Thoracic aorta (tissue), 2 donors: ENCODE measurements around the gene NRROS. TPM values are rescaled to one million over a fixed set of nuclear protein-coding genes. Genes with fewer than 3 reads are reported as not detected.

Experiments
- ATAC-seq: fragments of 150-250 bp; one replicate; pipeline ENCODE4 v1.8.0; 2017; ENCODE audit warnings: low read depth; ENCODE audit not compliant: insufficient number of reproducible peaks, low FRiP score
- DNase-seq: peaks from one replicate; pipeline ENCODE4 v3.0.0-alpha.2; 2020; ENCODE audit warnings: low spot score
- H3K27ac ChIP-seq, 2 donors: fragments of 200-600 bp; sonication (generic); 1 replicate in 1 of 2; 2 replicates in 1 of 2; pipeline ENCODE4 v1.5.1; 2016; ENCODE audit warnings: mild to moderate bottlenecking in 2 of 2, moderate library complexity in 2 of 2
- H3K27me3 ChIP-seq: fragments of 200-600 bp; sonication (generic); replicated peaks from 2 replicates; pipeline ENCODE4 v1.6.0; 2016; ENCODE audit warnings: mild to moderate bottlenecking; ENCODE audit not compliant: insufficient read depth
- H3K36me3 ChIP-seq: fragments of 200-600 bp; sonication (generic); one replicate; pipeline ENCODE4 v1.5.1; 2016
- H3K4me1 ChIP-seq, 2 donors: fragments of 200-600 bp; sonication (generic); 1 replicate in 1 of 2; 2 replicates in 1 of 2; pipeline versions ENCODE4 v1.5.1 to v1.6.0; 2016; ENCODE audit warnings: low read depth in 2 of 2, mild to moderate bottlenecking in 1 of 2; ENCODE audit not compliant: control insufficient read depth in 1 of 2
- H3K4me3 ChIP-seq: fragments of 200-600 bp; sonication (generic); 2 replicates; pipeline ENCODE4 v1.5.1; 2016; ENCODE audit warnings: mild to moderate bottlenecking
- H3K9me3 ChIP-seq: fragments of 200-600 bp; sonication (generic); 2 replicates; pipeline ENCODE4 v1.5.1; 2016
- total RNA-seq, 2 donors: library from RNA; depleted of rRNA; stranded (reverse); fragments of >200 nt; gene quantifications; one replicate each; pipeline versions ENCODE4 v1.1.0 to v1.2.3, GENCODE V29; 2016
- TF ChIP-seq, protein P1 (sequence below): fragments of 200-600 bp; sonication (generic); IDR thresholded peaks from one replicate; pipeline ENCODE4 v1.5.1; 2019; ENCODE audit warnings: antibody characterized with exemption

The NRROS gene
- total RNA-seq, 2 donors from 2014 or later, result 4.7 to 17.9 TPM

DNA sequence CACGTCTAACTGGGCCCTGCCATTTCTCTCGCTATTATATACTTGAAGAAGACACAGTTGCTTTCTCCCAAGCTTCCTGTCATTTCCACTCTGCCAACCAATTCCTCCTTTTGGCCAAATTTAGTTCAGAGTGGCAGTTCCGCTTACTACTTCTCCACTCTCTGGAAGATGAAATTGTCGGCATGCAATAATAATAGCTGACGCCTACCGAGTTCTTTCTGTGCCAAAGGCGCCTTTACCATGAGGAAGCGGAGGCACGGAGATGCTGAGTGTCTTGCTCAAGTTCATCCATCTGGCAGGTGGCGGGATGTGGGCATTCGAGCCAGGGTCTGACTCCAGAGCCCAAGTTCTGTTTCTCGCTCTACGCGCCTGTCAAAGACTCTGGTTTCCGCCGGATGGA is 14.6 kb upstream of the NRROS start:
- ATAC-seq, result peak; percentile 28
- Histone ChIP-seq H3K27me3 (no peaks in the 10 kb centered on the region), H3K9me3 (no peaks in the 10 kb centered on the region), H3K36me3 (no peaks in the 10 kb centered on the region), H3K4me1 (no peaks in the 10 kb centered on the region), H3K4me3 (no peak overlapping the region), H3K27ac (peak overlapping the region in 1 of 2 donors; percentile 35)
- TF ChIP-seq, protein P1, sequence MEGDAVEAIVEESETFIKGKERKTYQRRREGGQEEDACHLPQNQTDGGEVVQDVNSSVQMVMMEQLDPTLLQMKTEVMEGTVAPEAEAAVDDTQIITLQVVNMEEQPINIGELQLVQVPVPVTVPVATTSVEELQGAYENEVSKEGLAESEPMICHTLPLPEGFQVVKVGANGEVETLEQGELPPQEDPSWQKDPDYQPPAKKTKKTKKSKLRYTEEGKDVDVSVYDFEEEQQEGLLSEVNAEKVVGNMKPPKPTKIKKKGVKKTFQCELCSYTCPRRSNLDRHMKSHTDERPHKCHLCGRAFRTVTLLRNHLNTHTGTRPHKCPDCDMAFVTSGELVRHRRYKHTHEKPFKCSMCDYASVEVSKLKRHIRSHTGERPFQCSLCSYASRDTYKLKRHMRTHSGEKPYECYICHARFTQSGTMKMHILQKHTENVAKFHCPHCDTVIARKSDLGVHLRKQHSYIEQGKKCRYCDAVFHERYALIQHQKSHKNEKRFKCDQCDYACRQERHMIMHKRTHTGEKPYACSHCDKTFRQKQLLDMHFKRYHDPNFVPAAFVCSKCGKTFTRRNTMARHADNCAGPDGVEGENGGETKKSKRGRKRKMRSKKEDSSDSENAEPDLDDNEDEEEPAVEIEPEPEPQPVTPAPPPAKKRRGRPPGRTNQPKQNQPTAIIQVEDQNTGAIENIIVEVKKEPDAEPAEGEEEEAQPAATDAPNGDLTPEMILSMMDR, result no peak
- DNase-seq, result no peak

DNA sequence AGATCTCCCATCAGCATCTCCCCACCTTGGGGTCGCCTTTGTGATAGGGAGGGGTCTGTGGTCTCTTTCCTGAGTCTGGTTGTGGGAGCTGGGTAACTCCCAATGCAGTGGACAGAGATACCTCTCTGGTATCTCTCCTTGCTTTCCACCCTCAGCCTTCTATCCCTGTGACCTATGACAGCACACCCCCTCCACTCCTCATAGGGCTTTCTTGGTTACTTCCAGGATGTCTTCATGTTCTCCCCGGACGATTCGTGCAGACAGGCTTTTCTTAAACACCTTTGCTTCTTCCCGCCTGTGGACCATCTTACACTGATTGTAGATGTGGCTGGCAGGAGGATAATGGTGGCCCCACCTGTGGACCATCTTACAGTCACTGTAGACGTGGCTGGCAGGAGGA is 14.2 kb upstream of the NRROS start:
- DNase-seq (no peak), ATAC-seq (no peak)
- TF ChIP-seq, protein P1, result no peak
- Histone ChIP-seq H3K36me3 (no peaks in the 10 kb centered on the region), H3K27ac (peak overlapping the region in 1 of 2 donors; percentile 12), H3K4me1 (no peaks in the 10 kb centered on the region), H3K9me3 (no peaks in the 10 kb centered on the region), H3K27me3 (no peaks in the 10 kb centered on the region), H3K4me3 (no peak overlapping the region)

DNA sequence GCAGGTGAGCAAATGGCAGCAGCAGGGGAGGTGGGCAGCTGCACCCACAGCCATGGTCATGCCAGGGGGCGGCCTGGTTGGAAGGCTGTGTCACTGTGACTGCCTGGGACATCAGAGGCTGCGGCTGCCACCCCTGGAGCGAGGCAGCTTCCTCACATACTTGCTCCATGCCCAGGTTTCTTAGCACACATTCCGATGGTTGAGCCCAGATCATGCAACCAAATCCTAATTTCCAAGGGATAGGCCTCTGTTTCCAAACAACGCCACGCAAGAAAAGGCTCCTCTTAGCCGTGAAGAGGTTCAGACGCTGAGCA is 11.6 kb upstream of the NRROS start:
- H3K36me3 ChIP-seq, result no peaks in the 10 kb centered on the region
- TF ChIP-seq, protein P1, result no peak
- H3K4me3 ChIP-seq, result no peak overlapping the region
- no peak for ATAC-seq
- DNase-seq, result no peak
- H3K27me3 ChIP-seq, result no peaks in the 10 kb centered on the region
- H3K4me1 ChIP-seq, result peaks cover under 1 to 6% of the 10 kb centered on the region in 2 donors
- no peaks in the 10 kb centered on the region for H3K9me3 ChIP-seq
- no peak overlapping the region for H3K27ac ChIP-seq

DNA sequence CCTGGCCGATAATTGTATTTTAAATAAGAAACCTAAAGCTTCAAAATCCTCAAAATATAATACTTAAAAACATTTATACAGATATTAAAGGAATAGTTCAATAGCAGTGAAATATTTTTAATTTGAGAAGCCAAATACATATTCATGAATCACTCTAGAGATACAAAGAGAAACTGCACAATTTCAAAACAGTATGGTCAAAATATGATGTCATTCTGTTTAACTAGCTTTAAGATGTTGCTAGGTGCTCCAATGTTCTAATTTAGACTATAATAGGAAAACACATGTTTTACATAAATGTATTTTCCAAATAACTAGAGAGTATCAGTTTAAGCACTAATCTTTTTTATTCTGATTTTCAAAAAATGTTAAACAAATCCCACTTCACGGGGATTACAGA is 10.3 kb upstream of the NRROS start:
- H3K27me3 ChIP-seq, result no peaks in the 10 kb centered on the region
- H3K27ac ChIP-seq, result no peak overlapping the region
- no peak overlapping the region for H3K4me3 ChIP-seq
- H3K9me3 ChIP-seq, result no peaks in the 10 kb centered on the region
- TF ChIP-seq, protein P1, result no peak
- no peak for ATAC-seq
- no peaks in the 10 kb centered on the region for H3K36me3 ChIP-seq
- no peak for DNase-seq
- H3K4me1 ChIP-seq, result peaks cover 4 to 12% of the 10 kb centered on the region in 2 donors

DNA sequence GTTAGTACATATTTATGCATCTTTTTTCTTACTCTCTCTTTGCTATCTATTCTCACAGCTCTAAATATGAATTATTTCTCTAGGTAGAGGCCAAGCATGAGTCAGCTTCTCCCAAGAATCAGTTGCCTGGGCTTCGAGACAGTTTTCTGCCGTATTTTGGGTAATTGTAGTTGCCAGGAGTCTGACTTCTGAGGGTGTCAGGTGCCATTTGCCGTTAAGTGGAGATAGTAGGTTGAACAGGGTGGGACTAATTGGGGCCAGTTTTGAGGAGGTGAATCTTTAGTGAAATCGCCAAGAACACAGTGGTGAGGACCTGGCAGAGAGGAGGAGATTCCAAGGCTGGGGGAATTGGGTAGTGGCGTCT is 7.8 kb upstream of the NRROS start:
- H3K27ac ChIP-seq, result peak overlapping the region in 1 of 2 donors; percentile 80
- DNase-seq, result no peak
- H3K36me3 ChIP-seq, result no peaks in the 10 kb centered on the region
- peak overlapping the region; percentile 99 for H3K4me3 ChIP-seq
- no peaks in the 10 kb centered on the region for H3K27me3 ChIP-seq
- H3K4me1 ChIP-seq, result peaks cover 4 to 12% of the 10 kb centered on the region in 2 donors
- TF ChIP-seq, protein P1, result no peak
- ATAC-seq, result no peak
- H3K9me3 ChIP-seq, result no peaks in the 10 kb centered on the region
